ENCODE data around the gene LAMA5. TPM values are rescaled to one million over a fixed set of nuclear protein-coding genes. Genes with fewer than 3 reads are reported as not detected.

The LAMA5 gene
- total and polyA plus RNA-seq, 2 experiments from 2014 or later, result 201 to 298 TPM

DNA sequence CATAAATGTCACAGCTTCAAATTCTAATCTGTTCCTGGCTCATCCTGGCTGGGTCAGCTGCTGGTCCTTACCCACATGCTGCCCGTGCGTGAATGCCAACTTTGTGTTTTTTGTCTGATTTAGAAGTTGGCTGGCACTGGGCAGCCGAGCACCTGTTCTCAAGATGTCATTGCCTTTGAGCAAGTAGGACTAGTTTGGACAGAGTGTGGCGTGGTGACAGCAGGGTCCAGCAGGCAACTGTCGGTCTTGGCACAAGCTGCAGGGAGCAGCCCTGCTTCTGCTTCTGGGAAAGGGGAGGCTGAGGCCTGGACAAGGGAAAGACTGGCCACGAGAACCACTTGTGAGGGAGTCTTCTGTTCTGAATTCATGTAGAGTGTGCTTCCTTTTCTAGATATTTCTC, 90.7 kb downstream of the LAMA5 start:
- H3K27me3 ChIP-seq (ENCODE audit: insufficient read depth), result no peaks in the 10 kb centered on the region
- Mint-ChIP-seq H3K36me3 (ENCODE audit: low read depth) (peaks cover 37% of the 10 kb centered on the region), H3K4me1 (no peaks in the 10 kb centered on the region), H3K27me3 (ENCODE audit: insufficient read depth, low read depth, poor library complexity) (no peaks in the 10 kb centered on the region), H3K9me3 (no peaks in the 10 kb centered on the region), H3K27ac (no peak overlapping the region), H3K4me3 (no peak overlapping the region)
- DNase-seq (ENCODE audit: low spot score) (no peak), ATAC-seq (no peak)
- TF ChIP-seq EZH2 (IDR thresholded peaks at IDR 0.05; ENCODE audit: low read depth, unreplicated experiment), result no peak
- TF ChIP-seq, protein P1, sequence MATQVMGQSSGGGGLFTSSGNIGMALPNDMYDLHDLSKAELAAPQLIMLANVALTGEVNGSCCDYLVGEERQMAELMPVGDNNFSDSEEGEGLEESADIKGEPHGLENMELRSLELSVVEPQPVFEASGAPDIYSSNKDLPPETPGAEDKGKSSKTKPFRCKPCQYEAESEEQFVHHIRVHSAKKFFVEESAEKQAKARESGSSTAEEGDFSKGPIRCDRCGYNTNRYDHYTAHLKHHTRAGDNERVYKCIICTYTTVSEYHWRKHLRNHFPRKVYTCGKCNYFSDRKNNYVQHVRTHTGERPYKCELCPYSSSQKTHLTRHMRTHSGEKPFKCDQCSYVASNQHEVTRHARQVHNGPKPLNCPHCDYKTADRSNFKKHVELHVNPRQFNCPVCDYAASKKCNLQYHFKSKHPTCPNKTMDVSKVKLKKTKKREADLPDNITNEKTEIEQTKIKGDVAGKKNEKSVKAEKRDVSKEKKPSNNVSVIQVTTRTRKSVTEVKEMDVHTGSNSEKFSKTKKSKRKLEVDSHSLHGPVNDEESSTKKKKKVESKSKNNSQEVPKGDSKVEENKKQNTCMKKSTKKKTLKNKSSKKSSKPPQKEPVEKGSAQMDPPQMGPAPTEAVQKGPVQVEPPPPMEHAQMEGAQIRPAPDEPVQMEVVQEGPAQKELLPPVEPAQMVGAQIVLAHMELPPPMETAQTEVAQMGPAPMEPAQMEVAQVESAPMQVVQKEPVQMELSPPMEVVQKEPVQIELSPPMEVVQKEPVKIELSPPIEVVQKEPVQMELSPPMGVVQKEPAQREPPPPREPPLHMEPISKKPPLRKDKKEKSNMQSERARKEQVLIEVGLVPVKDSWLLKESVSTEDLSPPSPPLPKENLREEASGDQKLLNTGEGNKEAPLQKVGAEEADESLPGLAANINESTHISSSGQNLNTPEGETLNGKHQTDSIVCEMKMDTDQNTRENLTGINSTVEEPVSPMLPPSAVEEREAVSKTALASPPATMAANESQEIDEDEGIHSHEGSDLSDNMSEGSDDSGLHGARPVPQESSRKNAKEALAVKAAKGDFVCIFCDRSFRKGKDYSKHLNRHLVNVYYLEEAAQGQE (IDR thresholded peaks at IDR 0.05; ENCODE audit: unreplicated experiment), result no peak
- 0 out of 2 replicates have a peak, but pooled peaks cover 4% of the 10 kb centered on the region for H3K36me3 ChIP-seq (ENCODE audit: insufficient read depth)
- no peak overlapping the region for H2AFZ ChIP-seq
- no peaks in the 10 kb centered on the region for H3F3A ChIP-seq (replicated peaks; ENCODE audit: low read depth)
- no peaks in the 10 kb centered on the region for H3K79me2 ChIP-seq (replicated peaks; ENCODE audit: insufficient read depth)
- H3K4me2 ChIP-seq, result no peak overlapping the region
- no peak overlapping the region for H3K4me3 ChIP-seq
- no peaks in the 10 kb centered on the region; the same call in 1 of the 2 replicates for H4K20me1 ChIP-seq (replicated peaks; ENCODE audit: insufficient read depth)
- H3K27ac ChIP-seq (ENCODE audit: low read depth), result no peak overlapping the region
- no peaks in the 10 kb centered on the region for H3K4me1 ChIP-seq (ENCODE audit: insufficient read depth)
- no peaks in the 10 kb centered on the region for H3K9me2 ChIP-seq (ENCODE audit: insufficient read depth)

DNA sequence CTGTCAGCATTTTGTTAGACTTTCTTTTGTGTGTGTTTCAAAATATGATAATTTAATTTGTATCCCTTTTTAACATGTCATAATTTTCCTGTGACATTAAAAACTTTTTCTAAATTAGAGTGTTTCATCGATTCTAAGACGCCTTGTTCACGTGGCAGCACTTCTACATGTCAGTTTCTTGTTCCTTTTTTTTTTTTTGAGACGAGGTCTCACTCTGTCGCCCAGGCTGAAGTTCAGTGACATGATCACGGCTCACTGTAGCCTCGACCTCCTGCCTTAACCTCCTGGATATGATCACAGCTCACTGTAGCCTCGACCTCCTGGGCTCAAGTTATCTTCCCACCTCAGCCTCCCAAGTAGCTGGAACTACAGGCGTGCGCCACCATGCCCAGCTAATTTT, 91.9 kb downstream of the LAMA5 start:
- no peaks in the 10 kb centered on the region for H3K36me3 ChIP-seq (ENCODE audit: insufficient read depth)
- H3K4me3 Mint-ChIP-seq, result no peak overlapping the region
- H3K9me3 Mint-ChIP-seq, result no peaks in the 10 kb centered on the region
- H4K20me1 ChIP-seq (replicated peaks; ENCODE audit: insufficient read depth), result no peaks in the 10 kb centered on the region; the same call in 1 of the 2 replicates
- H3K27me3 Mint-ChIP-seq (ENCODE audit: insufficient read depth, low read depth, poor library complexity), result no peaks in the 10 kb centered on the region
- no peak overlapping the region; the same call in 1 of the 2 replicates for H3K27ac Mint-ChIP-seq
- no peak overlapping the region for H3K27ac ChIP-seq (ENCODE audit: low read depth)
- no peak overlapping the region for H2AFZ ChIP-seq
- H3K4me1 ChIP-seq (ENCODE audit: insufficient read depth), result no peaks in the 10 kb centered on the region
- DNase-seq (ENCODE audit: low spot score) (no peak), ATAC-seq (no peak)
- H3F3A ChIP-seq (replicated peaks; ENCODE audit: low read depth), result no peaks in the 10 kb centered on the region
- no peaks in the 10 kb centered on the region for H3K27me3 ChIP-seq (ENCODE audit: insufficient read depth)
- no peak overlapping the region for H3K4me3 ChIP-seq
- no peaks in the 10 kb centered on the region for H3K79me2 ChIP-seq (replicated peaks; ENCODE audit: insufficient read depth)
- no peak overlapping the region for H3K4me2 ChIP-seq
- no peaks in the 10 kb centered on the region for H3K9me2 ChIP-seq (ENCODE audit: insufficient read depth)
- no peaks in the 10 kb centered on the region for H3K4me1 Mint-ChIP-seq
- peaks cover 27% of the 10 kb centered on the region for H3K36me3 Mint-ChIP-seq (ENCODE audit: low read depth)
- TF ChIP-seq, protein P2, sequence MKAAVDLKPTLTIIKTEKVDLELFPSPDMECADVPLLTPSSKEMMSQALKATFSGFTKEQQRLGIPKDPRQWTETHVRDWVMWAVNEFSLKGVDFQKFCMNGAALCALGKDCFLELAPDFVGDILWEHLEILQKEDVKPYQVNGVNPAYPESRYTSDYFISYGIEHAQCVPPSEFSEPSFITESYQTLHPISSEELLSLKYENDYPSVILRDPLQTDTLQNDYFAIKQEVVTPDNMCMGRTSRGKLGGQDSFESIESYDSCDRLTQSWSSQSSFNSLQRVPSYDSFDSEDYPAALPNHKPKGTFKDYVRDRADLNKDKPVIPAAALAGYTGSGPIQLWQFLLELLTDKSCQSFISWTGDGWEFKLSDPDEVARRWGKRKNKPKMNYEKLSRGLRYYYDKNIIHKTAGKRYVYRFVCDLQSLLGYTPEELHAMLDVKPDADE (IDR thresholded peaks at IDR 0.05), result no peak
- TF ChIP-seq JUNB (IDR thresholded peaks at IDR 0.05; ENCODE audit: unreplicated experiment) (no peak), NANOG (IDR thresholded peaks at IDR 0.05; ENCODE audit: borderline replicate concordance) (no peak), STAT1 (IDR thresholded peaks at IDR 0.05; ENCODE audit: unreplicated experiment) (no peak), ZNF331 (CRISPR knock-in tag; IDR thresholded peaks at IDR 0.05; ENCODE audit: low read depth) (no peak), CREB1 (CRISPR knock-in tag; IDR thresholded peaks at IDR 0.05; ENCODE audit: low read depth) (no peak), EZH2phosphoT487 (IDR thresholded peaks at IDR 0.05; ENCODE audit: unreplicated experiment) (no peak), ZNF114 (CRISPR knock-in tag; IDR thresholded peaks at IDR 0.05) (no peak)
- TF ChIP-seq, protein P1 (IDR thresholded peaks at IDR 0.05; ENCODE audit: unreplicated experiment), result no peak
- TF ChIP-seq, protein P3, sequence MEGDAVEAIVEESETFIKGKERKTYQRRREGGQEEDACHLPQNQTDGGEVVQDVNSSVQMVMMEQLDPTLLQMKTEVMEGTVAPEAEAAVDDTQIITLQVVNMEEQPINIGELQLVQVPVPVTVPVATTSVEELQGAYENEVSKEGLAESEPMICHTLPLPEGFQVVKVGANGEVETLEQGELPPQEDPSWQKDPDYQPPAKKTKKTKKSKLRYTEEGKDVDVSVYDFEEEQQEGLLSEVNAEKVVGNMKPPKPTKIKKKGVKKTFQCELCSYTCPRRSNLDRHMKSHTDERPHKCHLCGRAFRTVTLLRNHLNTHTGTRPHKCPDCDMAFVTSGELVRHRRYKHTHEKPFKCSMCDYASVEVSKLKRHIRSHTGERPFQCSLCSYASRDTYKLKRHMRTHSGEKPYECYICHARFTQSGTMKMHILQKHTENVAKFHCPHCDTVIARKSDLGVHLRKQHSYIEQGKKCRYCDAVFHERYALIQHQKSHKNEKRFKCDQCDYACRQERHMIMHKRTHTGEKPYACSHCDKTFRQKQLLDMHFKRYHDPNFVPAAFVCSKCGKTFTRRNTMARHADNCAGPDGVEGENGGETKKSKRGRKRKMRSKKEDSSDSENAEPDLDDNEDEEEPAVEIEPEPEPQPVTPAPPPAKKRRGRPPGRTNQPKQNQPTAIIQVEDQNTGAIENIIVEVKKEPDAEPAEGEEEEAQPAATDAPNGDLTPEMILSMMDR (conservative IDR thresholded peaks at IDR 0.05; ENCODE audit: low read depth in 2 of 2), result no peak

Data from GM23338 (cell line).